ENCODE results near the gene PITX3. TPM values are rescaled to one million over a fixed set of nuclear protein-coding genes. Genes with fewer than 3 reads are reported as not detected.
"Not testable (repeated sequence)": the region's sequence is repeated elsewhere in the genome, so short reads cannot be mapped to it uniquely, and the experiment has no call there.

PITX3 gene
- polyA plus RNA-seq, 1 donor: 24.1 TPM

- no peak for DNase-seq (ENCODE audit: low read depth)
These were observed 14.1 kb upstream of the PITX3 start for GRCh38 chr10:102255404-102255803.

DNA sequence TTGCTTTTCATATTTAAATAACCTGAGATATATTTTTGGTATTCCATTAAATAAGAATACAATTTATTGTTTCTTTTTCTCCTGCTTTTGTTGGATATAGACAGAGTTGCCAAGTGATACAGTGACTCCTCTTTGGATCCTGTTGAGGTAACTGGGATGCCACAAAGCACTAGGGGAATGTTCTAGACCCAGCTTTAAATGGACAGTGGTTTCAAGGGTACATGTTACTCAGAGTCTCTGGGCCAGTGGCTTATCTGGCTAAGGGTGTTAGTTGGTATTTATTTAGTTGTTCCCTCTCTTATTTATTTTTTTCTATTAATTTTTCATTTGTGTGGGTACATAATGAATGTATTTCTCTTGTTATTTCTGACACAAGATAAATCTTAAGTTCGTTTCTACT is 13.1 kb upstream of the PITX3 start:
- DNase-seq (ENCODE audit: low read depth): no peak

GRCh38 chr10:102252508-102252907 is 11.2 kb upstream of the PITX3 start:
- not testable (repeated sequence) for DNase-seq (ENCODE audit: low read depth)

DNA sequence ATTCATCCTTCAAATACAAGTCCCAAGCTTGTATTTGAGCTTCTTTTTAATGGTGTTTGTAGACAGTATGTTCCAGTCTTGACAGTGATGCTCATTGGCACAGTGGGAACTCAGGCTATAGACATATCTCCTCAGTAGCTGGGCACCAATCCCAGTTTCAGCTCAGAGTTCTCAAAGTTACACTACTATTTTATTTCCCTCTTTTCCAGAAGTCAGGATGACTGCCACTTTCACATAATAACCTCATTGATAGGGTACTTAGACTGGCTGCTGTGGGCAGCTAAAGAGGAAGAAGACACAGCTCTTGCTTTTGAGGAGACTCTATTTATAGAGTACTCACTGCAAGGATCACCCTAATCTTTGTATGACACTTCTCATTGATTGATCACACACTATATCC is 6.4 kb upstream of the PITX3 start:
- DNase-seq (ENCODE audit: low read depth): no peak

GRCh38 chr10:102246261-102246660 is 4.9 kb upstream of the PITX3 start:
- no peak for DNase-seq (ENCODE audit: low read depth)

DNA sequence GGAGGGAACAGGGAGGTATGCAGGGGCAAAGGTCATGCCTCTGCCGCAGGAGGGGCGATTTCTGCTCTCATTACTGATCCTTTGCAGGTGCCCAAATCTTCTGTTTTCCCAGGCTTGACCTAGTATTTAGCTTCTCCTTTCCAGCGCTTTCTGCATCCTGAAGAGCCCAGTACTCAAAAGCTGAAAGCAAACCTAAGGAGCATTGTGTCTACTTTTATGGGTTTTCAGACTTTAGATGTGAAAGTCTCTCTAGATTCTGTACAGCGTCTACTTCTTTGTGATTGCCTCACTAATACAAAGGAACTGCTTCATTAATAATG is 4.6 kb upstream of the PITX3 start:
- no peak for DNase-seq (ENCODE audit: low read depth)

- peak; percentile 99 for DNase-seq (ENCODE audit: low read depth)
These were observed 4.0 kb upstream of the PITX3 start, which contains the start of gene GBF1 for GRCh38 chr10:102245082-102245931. TSS of gene GBF1 (plus strand) at chr10:102245532. CDS start at chr10:102258939, 13,407 bp downstream.

DNA sequence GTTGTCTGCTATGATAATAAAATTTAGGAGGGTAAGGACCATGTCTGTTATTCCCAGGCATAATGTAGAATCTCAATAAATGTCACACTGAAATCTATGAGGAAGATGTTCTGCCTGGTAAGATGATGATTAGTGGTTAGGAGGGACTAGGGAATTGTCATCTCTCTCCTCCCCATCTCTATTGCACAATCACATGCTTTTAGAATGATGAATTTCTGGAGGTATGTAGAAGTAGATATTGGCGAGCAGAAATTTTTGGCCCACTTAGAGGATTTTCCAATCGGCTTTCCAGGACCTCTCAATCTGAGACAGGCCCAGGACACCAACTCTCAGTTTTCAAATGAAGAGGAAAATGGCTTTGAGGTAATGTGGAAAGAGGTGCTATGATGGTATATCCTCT is 2.0 kb upstream of the PITX3 start:
- DNase-seq (ENCODE audit: low read depth): no peak

DNA sequence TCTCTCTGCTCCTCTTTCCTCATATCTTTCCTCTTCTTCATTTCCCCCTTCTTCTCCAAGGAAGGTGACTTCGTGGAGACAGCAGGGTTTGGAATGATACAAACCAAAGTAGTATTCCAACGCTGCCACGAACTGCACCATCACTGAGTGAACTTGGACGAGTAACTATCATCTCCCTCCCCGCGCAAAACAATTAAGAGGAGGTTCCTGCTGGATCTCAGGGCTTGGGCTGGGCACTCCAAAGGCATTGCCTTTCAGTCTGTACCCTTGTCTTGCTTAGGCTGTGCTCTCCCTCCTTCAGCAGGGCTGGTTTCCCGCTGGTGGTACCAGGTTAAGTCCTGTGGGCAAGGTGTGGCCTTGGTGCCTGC is 790 bp upstream of the PITX3 start:
- DNase-seq (ENCODE audit: low read depth): no peak

DNA sequence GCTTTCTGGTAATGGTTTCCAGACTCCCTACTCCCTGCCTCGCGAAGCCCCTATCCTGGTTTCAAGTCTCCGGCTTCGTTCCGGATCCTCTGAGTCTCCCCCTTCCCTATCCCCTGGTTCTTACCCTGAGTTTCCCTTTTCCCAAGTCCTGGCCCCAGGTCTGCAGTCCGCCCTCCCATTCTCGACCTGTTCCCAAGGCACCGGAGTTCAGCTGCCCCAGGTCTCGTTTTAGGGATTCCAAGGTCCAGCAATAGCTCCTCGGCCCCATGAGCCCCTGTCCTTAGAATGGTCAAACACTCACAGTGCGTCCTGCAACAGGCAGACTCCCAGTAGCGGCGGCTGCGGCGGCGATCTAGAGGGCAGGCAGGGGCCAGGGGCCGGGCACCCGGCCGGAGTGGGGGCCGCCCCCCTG is 274 bp downstream of the PITX3 start:
- no peak for DNase-seq (ENCODE audit: low read depth)

DNA sequence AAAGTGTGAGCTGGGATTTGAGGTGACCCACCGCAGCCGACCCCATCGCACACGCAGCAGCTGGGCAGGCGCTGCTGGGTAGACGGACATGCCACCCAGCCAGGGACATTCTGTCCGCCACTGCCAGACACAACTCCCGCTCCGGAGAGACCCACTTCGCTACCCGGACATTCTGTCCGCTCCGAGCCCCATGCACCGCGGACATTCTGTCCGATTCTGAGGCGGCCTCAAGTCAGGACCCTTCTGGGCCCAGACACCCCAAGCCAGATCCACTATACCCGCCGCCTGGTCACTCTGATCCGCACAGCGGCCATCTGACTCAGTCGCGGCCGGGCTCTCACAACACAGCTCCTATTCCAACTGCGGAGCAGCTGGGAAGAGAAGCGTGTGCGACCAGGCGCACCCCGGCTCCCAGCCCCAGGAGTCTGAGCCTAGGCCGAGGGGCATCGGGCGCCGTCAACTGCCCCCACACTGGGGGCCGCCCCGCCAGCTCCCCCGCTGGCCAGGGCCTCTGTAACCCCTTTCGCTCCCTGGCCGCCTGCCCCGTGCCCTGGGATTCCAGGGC is 763 bp downstream of the PITX3 start:
- no peak for DNase-seq (ENCODE audit: low read depth)

DNA sequence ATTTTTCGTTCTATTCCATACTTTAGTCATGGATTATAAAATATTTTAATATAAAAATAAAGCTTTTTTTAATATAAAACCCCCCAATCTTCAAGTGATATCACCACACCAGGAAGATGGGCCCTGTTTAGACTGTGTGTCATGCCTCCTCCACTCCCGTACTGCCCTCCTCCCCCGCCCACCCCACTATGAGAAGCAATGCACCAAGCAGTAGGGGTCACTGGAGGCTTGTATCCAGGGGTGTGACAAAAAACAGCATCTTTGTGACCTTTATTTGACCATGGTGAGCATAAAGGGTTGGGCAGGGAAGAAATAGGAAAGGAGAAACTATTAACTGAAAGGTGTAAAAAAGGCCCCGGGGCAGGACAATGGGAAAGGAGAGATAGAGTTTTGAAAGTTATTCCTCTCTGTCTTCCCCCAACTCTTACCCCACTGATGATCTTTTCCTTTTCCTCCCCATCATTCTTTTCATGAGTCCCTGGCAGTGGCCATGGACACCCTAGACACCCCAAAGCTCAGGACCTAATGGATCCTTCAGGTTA is 3.5 kb downstream of the PITX3 start:
- no peak for DNase-seq (ENCODE audit: low read depth)

DNA sequence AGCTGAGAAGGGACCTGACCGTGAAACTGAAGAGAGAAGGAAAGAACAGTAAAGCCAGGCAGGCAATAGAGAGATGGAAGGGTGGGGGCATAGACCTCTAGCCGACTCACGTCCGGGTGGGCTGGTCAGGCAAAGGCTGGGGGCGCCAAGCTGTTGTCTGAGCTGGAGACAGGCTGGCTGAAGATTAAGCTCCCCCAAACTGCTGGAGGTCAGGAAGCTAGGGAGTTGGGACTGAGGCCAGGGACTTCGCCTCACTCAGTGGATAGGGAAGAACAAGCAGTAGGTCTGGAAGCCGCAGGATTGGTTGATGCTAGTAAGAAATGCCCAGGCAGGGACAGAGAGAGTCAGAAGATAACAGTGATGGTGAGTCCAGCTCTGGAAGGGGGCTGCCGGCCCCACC is 5.3 kb downstream of the PITX3 start:
- no peak for DNase-seq (ENCODE audit: low read depth)

DNA sequence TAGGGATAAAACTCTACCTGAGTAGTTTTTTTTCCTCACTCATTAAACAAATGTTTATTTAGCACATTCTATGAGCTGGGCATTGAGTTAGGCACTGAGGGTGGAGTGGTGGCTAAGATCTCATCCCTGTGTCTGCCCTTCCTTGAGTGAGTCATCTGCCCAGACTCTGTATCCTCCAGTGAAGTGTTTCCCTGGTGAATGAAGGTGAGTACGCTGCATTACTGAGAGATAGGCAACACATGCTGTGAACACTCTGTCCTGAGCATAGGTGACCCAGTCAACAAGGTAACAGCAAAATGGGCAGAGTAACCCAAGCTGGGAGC is 5.8 kb downstream of the PITX3 start:
- no peak for DNase-seq (ENCODE audit: low read depth)

DNA sequence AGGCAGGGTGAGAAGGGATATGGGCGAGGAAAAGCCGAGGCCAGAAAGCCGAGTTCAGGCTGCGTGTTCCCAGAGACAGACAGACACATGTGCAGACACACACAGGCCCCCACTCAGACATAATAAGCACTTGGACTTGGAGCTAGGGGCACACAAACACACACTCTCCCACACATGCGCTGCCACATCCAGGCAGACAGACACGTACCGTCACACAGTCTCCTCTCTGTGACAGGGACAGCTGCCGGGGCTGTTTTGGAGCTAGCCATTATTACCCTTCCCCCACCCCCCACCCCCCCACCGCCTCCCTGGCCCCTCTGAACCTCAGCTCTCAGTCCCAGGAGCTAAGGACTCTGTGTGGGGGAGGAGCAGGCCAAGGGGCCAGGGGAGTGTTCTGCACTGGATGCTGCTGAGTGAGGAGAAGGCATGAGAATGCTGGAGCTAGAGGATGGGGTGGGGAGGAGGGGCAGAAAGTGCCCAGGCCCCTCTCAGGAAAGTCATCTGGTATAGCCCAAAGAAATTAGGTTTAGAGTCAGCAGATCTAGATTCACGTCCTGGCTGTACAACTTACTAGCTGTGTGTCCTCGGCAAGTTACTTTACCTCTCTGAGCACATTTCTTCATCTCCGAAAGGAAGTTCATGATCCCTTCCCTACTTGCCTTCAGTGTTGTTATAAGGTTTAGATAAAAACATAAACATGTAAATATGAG is 6.3 kb downstream of the PITX3 start:
- no peak for DNase-seq (ENCODE audit: low read depth)

- no peak for DNase-seq (ENCODE audit: low read depth)
These were observed 7.3 kb downstream of the PITX3 start for GRCh38 chr10:102233997-102234396.

GRCh38 chr10:102231357-102232318 is 9.7 kb downstream of the PITX3 start:
- DNase-seq (ENCODE audit: low read depth): no peak

DNA sequence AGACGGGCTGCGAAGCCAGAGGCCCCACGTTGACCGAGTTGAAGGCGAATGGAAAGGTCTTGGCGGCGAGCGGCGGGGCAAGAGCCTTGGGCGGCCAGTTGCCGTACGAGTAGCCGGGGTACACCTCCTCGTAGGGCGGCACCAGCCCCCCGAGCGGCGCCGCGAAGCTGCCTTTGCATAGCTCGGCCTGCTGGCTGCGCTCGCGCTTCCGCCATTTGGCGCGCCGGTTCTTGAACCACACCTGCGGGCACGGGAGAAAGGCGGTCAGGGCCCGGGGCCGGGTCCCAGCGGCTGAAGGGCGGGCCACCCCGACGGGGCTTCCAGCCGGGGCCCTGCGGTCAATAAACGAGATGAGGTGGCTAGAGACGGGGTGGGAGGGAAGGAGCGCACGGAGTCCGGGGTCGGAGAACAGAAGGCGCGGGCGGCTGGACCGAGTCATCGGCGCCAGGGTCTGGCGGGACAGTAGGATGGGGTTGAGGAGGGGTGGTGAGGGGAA is 10.4 kb downstream of the PITX3 start:
- no peak for DNase-seq (ENCODE audit: low read depth)

- DNase-seq (ENCODE audit: low read depth): no peak
These were observed 10.9 kb downstream of the PITX3 start for GRCh38 chr10:102230264-102230860.

DNA sequence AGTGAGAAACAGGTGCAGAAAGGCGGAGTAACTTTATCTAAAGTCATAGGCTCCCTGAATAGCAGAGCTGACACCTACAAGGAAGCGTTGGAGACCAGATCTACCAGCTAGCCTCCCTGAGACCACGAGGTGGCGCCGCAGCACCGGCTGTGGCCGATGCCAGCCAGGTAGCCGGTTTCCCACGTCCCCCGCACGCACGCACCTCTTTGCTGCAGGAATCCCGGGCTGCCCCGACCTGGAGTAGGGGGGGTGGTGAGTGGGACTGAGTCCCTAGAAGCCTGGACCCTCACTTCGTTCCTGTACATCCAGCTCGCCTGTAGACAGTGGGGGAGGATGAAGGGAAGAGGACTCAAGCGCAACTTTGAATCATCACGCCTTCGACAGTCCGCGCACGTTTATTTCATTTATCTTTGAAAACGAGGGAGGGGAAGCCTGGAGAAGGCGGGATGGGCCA is 11.5 kb downstream of the PITX3 start:
- DNase-seq (ENCODE audit: low read depth): no peak

GRCh38 chr10:102227050-102227449 is 14.3 kb downstream of the PITX3 start:
- DNase-seq (ENCODE audit: low read depth): no peak

Data from forelimb muscle (tissue), 1 donor.